B cell (primary cell): ENCODE results near the gene EML1.

Experiments
- CTCF ChIP-seq: fragments of 200-600 bp; IDR thresholded peaks from one replicate; pipeline ENCODE4 v1.8.0; 2022; ENCODE audit warnings: antibody characterized with exemption, mild to moderate bottlenecking
- EZH2 ChIP-seq: IDR thresholded peaks from 2 replicates; pipeline ENCODE4 v1.6.1; 2012; ENCODE audit warnings: borderline replicate concordance, low read depth, mild to moderate bottlenecking, moderate library complexity, low read length; ENCODE audit not compliant: insufficient read depth, poor library complexity, severe bottlenecking

- no peak for TF ChIP-seq CTCF
- no peak for TF ChIP-seq EZH2
Measured at GRCh38 chr14:99777951-99778350, 15.3 kb upstream of the EML1 start.
